ENCODE measurements around the gene DUSP5.

- TF ChIP-seq POLR2A (IDR thresholded peaks at IDR 0.05) (no peak), EP300 (IDR thresholded peaks at IDR 0.05) (no peak)
- TF ChIP-seq, protein P1, sequence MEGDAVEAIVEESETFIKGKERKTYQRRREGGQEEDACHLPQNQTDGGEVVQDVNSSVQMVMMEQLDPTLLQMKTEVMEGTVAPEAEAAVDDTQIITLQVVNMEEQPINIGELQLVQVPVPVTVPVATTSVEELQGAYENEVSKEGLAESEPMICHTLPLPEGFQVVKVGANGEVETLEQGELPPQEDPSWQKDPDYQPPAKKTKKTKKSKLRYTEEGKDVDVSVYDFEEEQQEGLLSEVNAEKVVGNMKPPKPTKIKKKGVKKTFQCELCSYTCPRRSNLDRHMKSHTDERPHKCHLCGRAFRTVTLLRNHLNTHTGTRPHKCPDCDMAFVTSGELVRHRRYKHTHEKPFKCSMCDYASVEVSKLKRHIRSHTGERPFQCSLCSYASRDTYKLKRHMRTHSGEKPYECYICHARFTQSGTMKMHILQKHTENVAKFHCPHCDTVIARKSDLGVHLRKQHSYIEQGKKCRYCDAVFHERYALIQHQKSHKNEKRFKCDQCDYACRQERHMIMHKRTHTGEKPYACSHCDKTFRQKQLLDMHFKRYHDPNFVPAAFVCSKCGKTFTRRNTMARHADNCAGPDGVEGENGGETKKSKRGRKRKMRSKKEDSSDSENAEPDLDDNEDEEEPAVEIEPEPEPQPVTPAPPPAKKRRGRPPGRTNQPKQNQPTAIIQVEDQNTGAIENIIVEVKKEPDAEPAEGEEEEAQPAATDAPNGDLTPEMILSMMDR (IDR thresholded peaks at IDR 0.05): no peak
Observed at GRCh38 chr10:110456523-110457091, 41.1 kb upstream of the DUSP5 start.

Data from tibial nerve (tissue), 4 donors.